Suprapubic skin (tissue), 3 donors: Measurements from ENCODE around the gene SPINDOC.

Source experiments
- CTCF ChIP-seq, 2 donors: fragments of 200-600 bp in 1 of 2; fragments of 450-650 bp in 1 of 2; sonication (generic) in 1 of 2; IDR thresholded peaks; one replicate each; pipeline ENCODE4 v1.5.1; 2016 to 2019; ENCODE audit warnings: antibody characterized with exemption in 2 of 2, mild to moderate bottlenecking in 1 of 2, moderate library complexity in 1 of 2
- EP300 ChIP-seq: sonication (generic); formaldehyde crosslinking; IDR thresholded peaks from one replicate; pipeline ENCODE4 v1.6.1; 2017; ENCODE audit warnings: antibody characterized with exemption
- POLR2A ChIP-seq, 2 donors: fragments of 450-650 bp; IDR thresholded peaks; one replicate each; pipeline ENCODE4 v1.6.1; 2017; ENCODE audit warnings: antibody characterized with exemption in 2 of 2, mild to moderate bottlenecking in 2 of 2, moderate library complexity in 2 of 2

- TF ChIP-seq CTCF (IDR thresholded peaks at IDR 0.05) (no peak), POLR2A (IDR thresholded peaks at IDR 0.05) (no peak), EP300 (no peak)
These were observed 20.1 kb upstream of the SPINDOC start for GRCh38 chr11:63793161-63793560.
